GM18907 (cell line): ENCODE data around the gene SNX30.
"Not testable (repeated sequence)": the region's sequence is repeated elsewhere in the genome, so short reads cannot be mapped to it uniquely, and the experiment has no call there.

Experiments
- ATAC-seq: cut with Tn5 transposase; IDR thresholded peaks from one replicate; pipeline ENCODE4 v1.9.1; 2021; ENCODE audit warnings: mild to moderate bottlenecking, moderate library complexity; ENCODE audit not compliant: unreplicated experiment

SNX30 gene, protein sequence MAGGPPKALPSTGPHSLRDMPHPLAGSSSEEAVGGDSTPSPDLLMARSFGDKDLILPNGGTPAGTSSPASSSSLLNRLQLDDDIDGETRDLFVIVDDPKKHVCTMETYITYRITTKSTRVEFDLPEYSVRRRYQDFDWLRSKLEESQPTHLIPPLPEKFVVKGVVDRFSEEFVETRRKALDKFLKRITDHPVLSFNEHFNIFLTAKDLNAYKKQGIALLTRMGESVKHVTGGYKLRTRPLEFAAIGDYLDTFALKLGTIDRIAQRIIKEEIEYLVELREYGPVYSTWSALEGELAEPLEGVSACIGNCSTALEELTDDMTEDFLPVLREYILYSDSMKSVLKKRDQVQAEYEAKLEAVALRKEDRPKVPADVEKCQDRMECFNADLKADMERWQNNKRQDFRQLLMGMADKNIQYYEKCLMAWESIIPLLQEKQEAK

GRCh38 chr9:112750016-112750763, at the start of gene SNX30:
Gene SNX30 (plus strand): TSS chr9:112750760. CDS start chr9:112751002, 242 bp downstream.
- peak; percentile 77 for ATAC-seq

DNA sequence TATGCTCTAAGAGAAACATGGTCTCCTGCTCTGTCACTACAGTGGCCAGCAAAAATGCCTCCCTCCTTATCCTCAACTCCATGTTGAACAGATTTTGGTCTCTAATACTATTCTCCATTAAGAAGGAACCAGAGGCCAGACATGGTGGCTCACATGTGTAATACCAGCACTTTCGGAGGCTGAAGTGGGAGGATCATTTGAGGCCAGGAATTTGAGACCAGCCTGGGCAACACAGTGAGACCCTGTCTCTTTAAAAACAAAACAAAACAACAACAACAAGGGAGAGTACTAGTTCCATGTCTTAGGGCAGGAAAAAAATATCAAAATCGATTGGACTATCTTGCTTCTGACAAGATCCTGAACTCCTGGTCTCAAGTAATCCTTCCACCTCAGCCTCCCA, 47.3 kb upstream of the SNX30 start:
- ATAC-seq: no peak

DNA sequence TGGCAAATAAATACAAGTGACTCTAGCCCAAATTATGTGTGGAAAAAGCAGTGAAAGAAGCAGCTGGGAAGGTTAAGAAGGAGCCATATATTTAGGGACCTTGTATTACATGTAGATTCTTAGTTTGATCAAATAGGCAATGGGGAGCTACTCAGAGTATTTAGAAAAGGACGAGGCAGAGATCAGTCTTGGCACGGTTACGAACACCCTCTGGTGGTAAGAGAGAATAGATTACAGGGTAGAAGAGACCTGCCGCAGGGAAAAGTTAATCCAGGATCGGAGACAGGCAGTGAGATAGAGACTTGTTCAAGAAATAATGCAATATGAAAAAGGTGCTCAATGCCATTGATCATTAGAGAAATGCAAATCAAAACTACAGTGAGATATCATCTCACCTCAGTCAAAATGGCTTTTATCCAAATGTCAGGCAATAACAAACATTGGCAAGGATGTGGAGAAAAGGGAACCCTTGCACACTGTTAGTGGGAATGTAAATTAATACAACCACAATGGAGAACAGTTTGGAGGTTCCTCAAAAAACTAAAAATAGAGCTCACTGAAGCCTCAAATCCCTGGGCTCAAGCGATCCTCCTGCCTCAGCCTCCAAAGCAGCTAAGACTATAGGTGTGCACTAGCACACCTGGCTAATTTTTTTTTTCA, 44.7 kb upstream of the SNX30 start:
- ATAC-seq: no peak

DNA sequence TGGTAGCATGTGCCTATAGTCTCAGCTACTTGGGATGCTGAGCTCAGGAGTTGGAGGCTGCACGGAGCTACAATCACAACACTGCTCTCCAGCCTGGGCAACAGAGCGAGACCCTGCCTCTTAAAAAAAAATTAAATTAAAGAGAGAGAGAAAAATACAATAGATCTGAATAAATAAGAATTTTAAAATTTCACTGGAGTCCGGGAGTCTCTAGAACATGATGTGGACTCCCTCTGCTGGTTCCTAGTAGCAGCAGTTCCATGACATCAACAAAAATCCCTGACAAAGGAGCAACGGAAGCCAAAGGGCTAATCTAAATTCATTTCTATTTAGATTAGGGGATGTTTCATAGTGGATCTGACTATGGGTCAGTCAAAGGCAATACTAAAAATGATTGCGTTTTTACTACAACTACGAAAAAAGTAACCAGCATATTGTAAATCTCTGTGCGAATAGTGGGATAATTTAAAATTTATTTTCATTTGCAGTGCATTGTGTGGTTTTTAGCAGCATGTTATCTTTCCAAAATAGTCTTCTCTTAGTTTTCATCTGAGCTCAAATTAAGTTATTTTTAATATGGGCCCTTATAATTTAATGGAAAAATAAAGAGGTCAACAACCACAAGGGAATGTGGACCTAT, 39.4 kb upstream of the SNX30 start:
- ATAC-seq: no peak

DNA sequence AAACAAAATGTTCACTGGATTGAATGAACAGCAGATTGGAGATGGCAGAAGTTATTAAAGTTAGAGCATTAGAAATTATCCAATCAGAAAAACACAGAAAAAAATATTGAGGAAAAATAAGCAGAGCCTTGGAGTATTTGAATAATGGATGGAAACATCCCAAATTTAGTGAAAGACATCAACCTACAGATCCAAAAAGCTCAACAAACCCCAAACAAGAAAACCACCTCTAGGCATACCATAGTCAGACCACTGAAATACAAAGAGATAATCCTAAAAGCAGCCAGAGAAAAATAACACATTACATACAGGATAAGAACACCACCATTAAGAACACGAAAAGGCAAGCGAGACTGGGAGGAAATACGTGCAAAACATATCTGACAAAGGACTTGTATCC, 37.9 kb upstream of the SNX30 start:
- ATAC-seq: no peak

- ATAC-seq: peak; percentile 95
Measured at GRCh38 chr9:112717661-112718331, 32.8 kb upstream of the SNX30 start, which contains the start of gene INIP. Gene INIP (minus strand): TSS chr9:112718117. CDS start chr9:112716485, 1,632 bp downstream.

DNA sequence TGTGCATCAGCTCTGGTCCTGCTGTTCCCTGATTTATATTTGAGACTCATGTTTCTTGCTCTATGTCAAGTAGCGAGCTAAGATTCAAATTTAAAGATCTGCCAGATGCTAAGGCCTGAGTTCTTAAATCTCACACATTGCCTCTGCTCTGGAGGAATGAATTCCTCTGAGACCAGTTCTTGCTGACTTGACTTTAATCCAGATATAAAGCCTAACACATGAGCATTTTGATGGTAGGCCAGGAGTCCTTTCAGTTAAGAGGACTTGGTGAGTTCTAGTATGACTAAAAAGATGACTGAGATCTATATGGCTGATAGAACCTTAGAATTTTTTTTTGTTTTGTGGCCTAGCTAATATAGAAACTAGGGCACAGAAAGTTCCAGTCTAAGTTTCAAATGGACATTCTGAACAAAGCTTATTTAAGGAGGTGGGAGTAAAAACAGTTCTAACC, 31.3 kb upstream of the SNX30 start:
- no peak for ATAC-seq

DNA sequence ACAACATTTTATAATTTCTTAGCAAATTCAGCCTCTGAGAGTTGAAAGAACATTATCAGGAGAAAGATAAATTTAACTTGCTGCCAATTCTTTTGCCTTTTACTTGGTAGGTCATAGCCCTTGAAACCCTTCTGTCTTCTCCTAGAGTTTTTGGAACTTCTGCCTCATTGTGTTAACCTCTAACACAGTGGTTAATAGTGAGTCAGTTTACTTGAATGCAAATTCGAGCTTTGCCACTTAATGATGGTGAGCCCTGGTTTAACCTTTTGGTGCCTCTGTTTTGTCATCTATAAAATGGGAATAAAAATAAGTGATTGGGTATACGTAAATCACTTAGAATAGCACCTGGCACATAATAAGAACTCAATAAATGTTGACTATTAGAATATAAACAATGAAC, 30.9 kb upstream of the SNX30 start:
- no peak for ATAC-seq

- ATAC-seq: no peak
Measured at GRCh38 chr9:112720113-112720780, 30.3 kb upstream of the SNX30 start.

DNA sequence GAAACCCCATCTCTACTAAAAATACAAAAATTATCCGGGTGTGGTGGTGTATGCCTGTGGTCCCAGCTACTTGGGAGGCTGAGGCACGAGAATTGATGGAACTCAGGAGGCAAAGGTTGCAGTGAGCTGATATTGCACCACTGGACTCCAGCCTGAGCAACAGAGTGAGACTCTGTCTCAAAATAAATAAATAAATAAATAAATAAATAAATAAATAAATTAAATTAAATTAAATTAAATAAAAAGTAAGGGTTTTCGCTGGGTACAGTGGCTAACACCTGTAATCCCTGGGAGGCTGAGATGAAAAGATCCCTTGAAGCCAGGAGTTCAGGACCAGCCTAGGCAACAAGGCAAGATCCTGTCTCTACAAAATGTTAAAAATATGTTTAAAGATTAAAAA, 27.8 kb upstream of the SNX30 start:
- ATAC-seq: not testable (repeated sequence)

GRCh38 chr9:112725961-112726360, 24.6 kb upstream of the SNX30 start:
- ATAC-seq: no peak

- ATAC-seq: no peak
Measured at GRCh38 chr9:112726428-112726827, 24.1 kb upstream of the SNX30 start.

DNA sequence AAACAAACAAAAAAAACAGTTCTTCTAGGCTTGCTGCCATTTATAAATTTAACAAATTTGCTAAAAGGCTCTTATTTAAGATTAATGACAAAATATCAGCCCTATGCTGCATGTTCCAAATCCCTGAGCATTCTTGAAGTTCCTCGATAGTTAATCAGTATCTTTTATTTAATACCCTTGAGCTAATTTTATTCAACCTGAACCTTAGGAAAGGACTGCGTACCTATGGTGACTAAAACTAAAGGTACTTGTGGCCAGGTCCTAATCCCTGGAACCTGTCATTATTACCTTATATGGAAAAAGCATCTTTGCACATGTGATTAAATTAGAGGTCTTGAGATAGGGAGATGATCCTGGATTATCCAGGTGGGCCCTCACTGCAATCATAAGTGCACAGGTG, 22.2 kb upstream of the SNX30 start:
- ATAC-seq: no peak

DNA sequence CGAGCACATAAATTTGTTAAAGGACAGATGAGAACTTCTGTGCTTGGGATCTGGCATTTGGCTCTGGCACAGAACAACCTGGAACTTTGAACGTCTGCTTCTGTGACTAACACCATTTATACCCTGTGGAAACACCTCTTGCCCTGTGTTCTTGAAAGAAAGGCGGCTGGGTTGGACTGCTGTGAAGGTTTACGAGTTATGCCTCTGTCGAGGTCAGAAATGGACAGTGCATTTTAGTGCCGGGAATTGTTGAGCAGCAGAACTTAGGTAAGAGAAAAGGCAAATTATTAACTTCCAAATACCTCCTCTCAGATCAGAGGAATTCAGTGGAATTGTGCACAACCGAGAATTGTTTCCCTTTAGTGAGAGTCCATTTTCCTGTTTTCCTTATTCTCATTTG, 18.6 kb upstream of the SNX30 start:
- ATAC-seq: no peak

DNA sequence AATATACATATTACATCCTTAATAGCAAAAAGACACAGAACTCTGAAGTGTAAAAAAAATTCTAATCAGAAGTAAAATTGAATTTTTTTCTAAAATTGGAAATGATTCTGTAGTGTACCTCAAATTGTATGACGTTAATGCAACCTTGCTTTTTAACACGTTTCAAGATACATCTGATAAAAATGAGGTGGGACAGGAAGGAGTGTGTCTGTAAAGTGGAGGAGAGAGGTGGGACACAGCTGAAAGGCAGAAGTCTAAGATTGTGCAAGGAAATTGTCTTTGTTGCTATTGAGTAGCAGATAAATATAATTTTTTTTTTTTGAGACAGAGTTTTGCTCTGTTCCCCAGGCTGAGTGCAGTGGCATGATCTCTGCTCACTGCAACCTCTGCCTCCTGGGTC, 15.7 kb upstream of the SNX30 start:
- no peak for ATAC-seq

DNA sequence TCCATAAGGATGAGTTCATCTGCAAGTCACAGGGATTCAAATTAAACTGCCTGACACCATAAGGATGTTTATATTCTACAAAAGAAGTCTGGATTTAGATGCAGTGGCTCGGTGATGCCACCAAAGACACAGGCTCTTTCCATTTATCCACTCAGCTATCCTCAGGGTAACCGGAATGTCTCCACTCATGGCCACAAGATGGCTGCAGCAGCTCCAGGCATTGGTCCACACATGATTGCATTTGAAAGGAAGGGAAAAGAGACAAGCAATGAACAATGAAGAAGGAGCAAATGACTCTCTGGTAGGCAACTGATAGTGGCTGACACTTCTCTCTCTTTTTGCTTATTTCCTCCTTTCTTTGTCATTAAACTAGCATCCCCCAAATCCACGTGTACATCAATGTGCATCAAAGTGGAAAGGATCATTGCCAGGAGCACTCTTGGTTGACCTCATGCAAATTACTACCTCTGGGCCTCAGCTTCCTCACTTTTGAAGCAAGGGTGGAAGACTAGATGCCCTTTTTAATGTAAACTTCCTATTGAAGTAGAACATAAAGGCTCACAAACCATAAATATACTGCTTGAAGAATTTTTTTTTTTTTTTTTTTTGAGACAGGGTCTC, 7.2 kb upstream of the SNX30 start:
- no peak for ATAC-seq

- ATAC-seq: no peak
Measured at GRCh38 chr9:112744177-112744576, 6.4 kb upstream of the SNX30 start.

DNA sequence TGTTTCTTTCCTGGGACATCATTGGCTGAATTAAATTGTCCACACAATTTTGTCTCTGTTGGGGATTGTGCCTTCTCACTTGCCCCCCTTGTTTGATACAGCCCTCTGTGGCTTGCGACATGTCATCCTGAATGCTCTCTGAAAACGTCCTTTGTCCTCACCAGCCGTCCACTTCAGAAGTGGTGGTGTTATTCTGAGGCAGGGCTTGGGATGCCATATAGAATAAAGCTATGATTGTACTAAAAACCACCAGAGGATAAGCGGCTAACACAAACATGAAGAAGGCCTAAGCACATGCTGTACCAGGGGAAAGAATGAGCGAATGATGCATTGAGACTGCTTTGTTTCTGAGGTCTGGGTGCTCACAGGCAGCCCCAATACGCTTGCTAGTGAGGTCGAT, 3.5 kb upstream of the SNX30 start:
- no peak for ATAC-seq

DNA sequence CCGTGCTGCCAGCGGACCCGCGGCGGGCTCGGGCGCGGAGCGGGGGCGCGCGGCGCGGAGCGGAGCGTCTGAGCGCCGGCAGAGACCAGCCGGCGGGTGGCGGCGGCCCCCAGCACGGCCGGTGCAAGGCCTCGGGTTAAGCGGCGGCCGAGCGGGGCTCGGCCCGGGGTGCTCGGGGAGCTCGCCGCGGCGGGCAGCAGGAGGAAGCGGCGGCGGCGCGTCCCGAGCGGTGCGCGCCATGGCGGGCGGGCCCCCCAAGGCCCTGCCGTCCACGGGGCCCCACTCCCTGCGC, 150 bp downstream of the SNX30 start:
- no peak for ATAC-seq
